Karpas-422 (cell line): Measurements from ENCODE around the gene DLL4. TPM values are rescaled to one million over a fixed set of nuclear protein-coding genes. Genes with fewer than 3 reads are reported as not detected.

Source experiments
- DNase-seq: peaks from one replicate; pipeline ENCODE4 v3.0.0-alpha.2; 2015
- H2AFZ ChIP-seq: fragments of 200-600 bp; sonication (generic); 2 replicates; pipeline ENCODE4 v1.6.1; 2014; ENCODE audit warnings: antibody characterized with exemption, low read length, mixed read lengths
- H3K27ac ChIP-seq: fragments of 200-600 bp; sonication (generic); 2 replicates; pipeline ENCODE4 v1.5.1; 2014; ENCODE audit warnings: mild to moderate bottlenecking, low read length, moderate library complexity
- H3K27me3 ChIP-seq: fragments of 200-600 bp; sonication (generic); 2 replicates; pipeline ENCODE4 v1.6.1; 2014; ENCODE audit warnings: low read length, mixed read lengths
- H3K36me3 ChIP-seq: fragments of 200-600 bp; sonication (generic); 2 replicates; pipeline ENCODE4 v1.6.1; 2014; ENCODE audit warnings: low read length, mixed read lengths; ENCODE audit not compliant: insufficient read depth
- H3K4me1 ChIP-seq: fragments of 200-600 bp; sonication (generic); 2 replicates; pipeline ENCODE4 v1.6.1; 2014; ENCODE audit warnings: mild to moderate bottlenecking, low read length, mixed read lengths
- H3K4me2 ChIP-seq: fragments of 200-600 bp; sonication (generic); 2 replicates; pipeline ENCODE4 v1.6.1; 2014; ENCODE audit warnings: low read length, low read depth, mild to moderate bottlenecking; ENCODE audit not compliant: poor library complexity, severe bottlenecking
- H3K4me3 ChIP-seq: fragments of 200-600 bp; sonication (generic); 2 replicates; pipeline ENCODE4 v1.5.1; 2014; ENCODE audit warnings: mild to moderate bottlenecking, antibody characterized with exemption, low read length, mixed read lengths
- H3K79me2 ChIP-seq: fragments of 200-600 bp; sonication (generic); 2 replicates; pipeline ENCODE4 v1.6.1; 2014; ENCODE audit warnings: mild to moderate bottlenecking, low read length, mixed read lengths
- H3K9ac ChIP-seq: fragments of 200-600 bp; sonication (generic); 2 replicates; pipeline ENCODE4 v1.6.0; 2014; ENCODE audit warnings: low read length
- H3K9me2 ChIP-seq: fragments of 200-600 bp; sonication (generic), shearing (Covaris generic); replicated peaks from 2 replicates; pipeline ENCODE4 v1.6.0; 2014; ENCODE audit warnings: mild to moderate bottlenecking, low read length, moderate library complexity; ENCODE audit not compliant: insufficient read depth
- H3K9me3 ChIP-seq: fragments of 300-700, 200-600 bp; sonication (generic); 2 replicates; pipeline ENCODE4 v1.6.1; 2014; ENCODE audit warnings: low read length, mixed read lengths
- H4K20me1 ChIP-seq: fragments of 200-600 bp; sonication (generic); 2 replicates; pipeline ENCODE4 v1.6.1; 2014; ENCODE audit warnings: mild to moderate bottlenecking, antibody characterized with exemption, low read length, low read depth; ENCODE audit not compliant: insufficient read depth
- total RNA-seq: library from RNA; depleted of rRNA; stranded (reverse); fragments of >200 nt; shearing (Covaris generic); gene quantifications from 2 replicates; pipeline ENCODE4 v1.2.3, GENCODE V29; 2014; ENCODE audit warnings: low replicate concordance

The DLL4 gene
- total RNA-seq, 1 experiment from 2014 or later, result not detected

- peak overlapping the region; percentile 91 for H3K4me2 ChIP-seq
- H3K4me3 ChIP-seq, result peak overlapping the region; percentile 65; the same call in 1 of the 2 replicates
- no peaks in the 10 kb centered on the region for H3K9me2 ChIP-seq
- no peak overlapping the region for H3K9ac ChIP-seq
- no peaks in the 10 kb centered on the region for H3K27me3 ChIP-seq
- no peaks in the 10 kb centered on the region for H4K20me1 ChIP-seq
- H3K27ac ChIP-seq, result no peak overlapping the region
- no peak for DNase-seq
- no peak overlapping the region for H2AFZ ChIP-seq
- no peaks in the 10 kb centered on the region for H3K36me3 ChIP-seq
- peaks cover 36% of the 10 kb centered on the region for H3K4me1 ChIP-seq
- no peaks in the 10 kb centered on the region for H3K79me2 ChIP-seq
- H3K9me3 ChIP-seq, result no peaks in the 10 kb centered on the region
These were observed 2.3 kb upstream of the DLL4 start for GRCh38 chr15:40926659-40927494.

- Histone ChIP-seq H3K4me3 (peak overlapping the region; percentile 65), H3K27ac (no peak overlapping the region), H2AFZ (no peak overlapping the region), H3K27me3 (no peaks in the 10 kb centered on the region), H3K4me2 (peak overlapping the region; percentile 91), H4K20me1 (no peaks in the 10 kb centered on the region), H3K9ac (peak overlapping the region; percentile 54; the same call in 1 of the 2 replicates), H3K79me2 (no peaks in the 10 kb centered on the region), H3K9me2 (no peaks in the 10 kb centered on the region), H3K36me3 (no peaks in the 10 kb centered on the region), H3K4me1 (peaks cover 36% of the 10 kb centered on the region), H3K9me3 (no peaks in the 10 kb centered on the region)
- no peak for DNase-seq
These were observed 1.7 kb upstream of the DLL4 start for GRCh38 chr15:40927495-40927872.

- no peaks in the 10 kb centered on the region for H3K36me3 ChIP-seq
- H4K20me1 ChIP-seq, result no peaks in the 10 kb centered on the region
- no peak overlapping the region for H3K27ac ChIP-seq
- peak overlapping the region; percentile 54 for H3K9ac ChIP-seq
- DNase-seq, result no peak
- H3K9me2 ChIP-seq, result no peaks in the 10 kb centered on the region
- H3K27me3 ChIP-seq, result no peaks in the 10 kb centered on the region
- peak overlapping the region; percentile 43; the same call in 1 of the 2 replicates for H2AFZ ChIP-seq
- peak overlapping the region; percentile 91 for H3K4me2 ChIP-seq
- H3K9me3 ChIP-seq, result no peaks in the 10 kb centered on the region
- H3K4me1 ChIP-seq, result peaks cover 36% of the 10 kb centered on the region
- H3K4me3 ChIP-seq, result peak overlapping the region; percentile 65
- H3K79me2 ChIP-seq, result no peaks in the 10 kb centered on the region
These were observed 1.0 kb upstream of the DLL4 start for GRCh38 chr15:40927873-40928806.

GRCh38 chr15:40929660-40930429, 705 bp downstream of the DLL4 start:
- 0 out of 2 replicates have a peak overlapping the region, but pooled peaks have one; percentile 17 for H3K9ac ChIP-seq
- H3K9me2 ChIP-seq, result no peaks in the 10 kb centered on the region
- H3K9me3 ChIP-seq, result no peaks in the 10 kb centered on the region
- peak overlapping the region; percentile 91 for H3K4me2 ChIP-seq
- no peaks in the 10 kb centered on the region for H4K20me1 ChIP-seq
- peak overlapping the region; percentile 65 for H3K4me3 ChIP-seq
- no peak for DNase-seq
- H3K36me3 ChIP-seq, result no peaks in the 10 kb centered on the region
- H3K4me1 ChIP-seq, result peaks cover 36% of the 10 kb centered on the region
- no peaks in the 10 kb centered on the region for H3K27me3 ChIP-seq
- no peak overlapping the region for H2AFZ ChIP-seq
- H3K27ac ChIP-seq, result no peak overlapping the region
- no peaks in the 10 kb centered on the region for H3K79me2 ChIP-seq

GRCh38 chr15:40930430-40931299, 1.5 kb downstream of the DLL4 start:
- no peak overlapping the region for H2AFZ ChIP-seq
- H3K4me2 ChIP-seq, result peak overlapping the region; percentile 91
- peak; percentile 72 for DNase-seq
- no peaks in the 10 kb centered on the region for H3K79me2 ChIP-seq
- H4K20me1 ChIP-seq, result no peaks in the 10 kb centered on the region
- no peaks in the 10 kb centered on the region for H3K36me3 ChIP-seq
- no peaks in the 10 kb centered on the region for H3K9me2 ChIP-seq
- no peak overlapping the region for H3K27ac ChIP-seq
- H3K27me3 ChIP-seq, result no peaks in the 10 kb centered on the region
- H3K9me3 ChIP-seq, result no peaks in the 10 kb centered on the region
- H3K4me1 ChIP-seq, result peaks cover 36% of the 10 kb centered on the region
- H3K9ac ChIP-seq, result no peak overlapping the region
- H3K4me3 ChIP-seq, result peak overlapping the region; percentile 43; the same call in 1 of the 2 replicates

- H3K9me3 ChIP-seq, result no peaks in the 10 kb centered on the region
- H3K27ac ChIP-seq, result no peak overlapping the region
- H3K4me2 ChIP-seq, result no peak overlapping the region
- peaks cover 37% of the 10 kb centered on the region for H3K4me1 ChIP-seq
- H3K9ac ChIP-seq, result no peak overlapping the region
- no peaks in the 10 kb centered on the region for H3K79me2 ChIP-seq
- no peak for DNase-seq
- no peaks in the 10 kb centered on the region for H3K9me2 ChIP-seq
- no peaks in the 10 kb centered on the region for H3K36me3 ChIP-seq
- no peaks in the 10 kb centered on the region for H3K27me3 ChIP-seq
- H4K20me1 ChIP-seq, result no peaks in the 10 kb centered on the region
- H3K4me3 ChIP-seq, result no peak overlapping the region
- H2AFZ ChIP-seq, result no peak overlapping the region
These were observed 2.4 kb downstream of the DLL4 start for GRCh38 chr15:40931300-40932142.

GRCh38 chr15:40932156-40932555, 3.0 kb downstream of the DLL4 start:
- H3K9me2 ChIP-seq, result no peaks in the 10 kb centered on the region
- H3K9ac ChIP-seq, result no peak overlapping the region
- DNase-seq, result no peak
- no peaks in the 10 kb centered on the region for H3K79me2 ChIP-seq
- H3K9me3 ChIP-seq, result no peaks in the 10 kb centered on the region
- H3K27me3 ChIP-seq, result no peaks in the 10 kb centered on the region
- no peak overlapping the region for H3K27ac ChIP-seq
- no peak overlapping the region for H2AFZ ChIP-seq
- H3K4me2 ChIP-seq, result no peak overlapping the region
- H4K20me1 ChIP-seq, result no peaks in the 10 kb centered on the region
- no peaks in the 10 kb centered on the region for H3K36me3 ChIP-seq
- no peak overlapping the region for H3K4me3 ChIP-seq
- H3K4me1 ChIP-seq, result peaks cover 44% of the 10 kb centered on the region
